Dendritic cell treated with granulocyte-macrophage colony-stimulating factor and Interleukin-4, amounts not matched to agents 40 ng/mL and 50 ng/mL, for 4 days (primary cell): ENCODE data around the gene TCAF1.
"Not testable (repeated sequence)": the region's sequence is repeated elsewhere in the genome, so short reads cannot be mapped to it uniquely, and the experiment has no call there.

Experiments used
- H3K27ac Mint-ChIP-seq: one replicate; pipeline ENCODE4 v1.8.0; 2022; ENCODE audit warnings: mild to moderate bottlenecking, mixed read lengths
- H3K27me3 Mint-ChIP-seq: one replicate; pipeline ENCODE4 v1.8.0; 2022; ENCODE audit warnings: mild to moderate bottlenecking, mixed read lengths
- H3K36me3 Mint-ChIP-seq: one replicate; pipeline ENCODE4 v1.8.0; 2022; ENCODE audit warnings: low read depth, mixed read lengths
- H3K4me1 Mint-ChIP-seq: one replicate; pipeline ENCODE4 v1.8.0; 2022; ENCODE audit warnings: low read depth, mixed read lengths
- H3K4me3 Mint-ChIP-seq: one replicate; pipeline ENCODE4 v1.8.0; 2022; ENCODE audit warnings: mild to moderate bottlenecking, moderate library complexity, mixed read lengths
- H3K9me3 Mint-ChIP-seq: one replicate; pipeline ENCODE4 v1.8.0; 2022; ENCODE audit warnings: mixed read lengths
- intact Hi-C: fragments of 100-400 bp; cut with micrococcal nuclease; formaldehyde crosslinking; loops from one replicate; pipeline ENCODE4 v1.15.0; 2022

TCAF1 gene

DNA sequence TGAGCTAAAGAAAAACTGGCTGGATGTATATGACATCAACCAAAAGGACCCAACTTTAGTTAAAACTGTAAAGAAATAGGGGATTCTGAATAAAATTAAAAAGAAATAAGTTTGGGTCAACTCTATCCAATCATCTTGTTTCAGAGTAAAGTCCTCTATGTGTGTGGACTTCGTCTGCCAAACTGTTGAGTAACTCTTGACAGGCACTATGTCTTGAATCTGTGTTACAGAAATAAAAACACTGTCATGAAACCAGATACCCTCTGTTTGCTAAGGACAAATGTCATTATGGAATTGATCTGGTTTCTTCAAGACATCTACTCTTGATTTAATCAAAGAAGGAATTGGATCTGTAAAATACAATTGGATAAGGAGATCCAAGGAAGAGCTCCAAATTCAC, 46.5 kb downstream of the TCAF1 start:
- H3K4me1 Mint-ChIP-seq, H3K4me3 Mint-ChIP-seq, H3K27me3 Mint-ChIP-seq, H3K9me3 Mint-ChIP-seq, intact Hi-C loops, H3K27ac Mint-ChIP-seq, H3K36me3 Mint-ChIP-seq: not testable (repeated sequence)

DNA sequence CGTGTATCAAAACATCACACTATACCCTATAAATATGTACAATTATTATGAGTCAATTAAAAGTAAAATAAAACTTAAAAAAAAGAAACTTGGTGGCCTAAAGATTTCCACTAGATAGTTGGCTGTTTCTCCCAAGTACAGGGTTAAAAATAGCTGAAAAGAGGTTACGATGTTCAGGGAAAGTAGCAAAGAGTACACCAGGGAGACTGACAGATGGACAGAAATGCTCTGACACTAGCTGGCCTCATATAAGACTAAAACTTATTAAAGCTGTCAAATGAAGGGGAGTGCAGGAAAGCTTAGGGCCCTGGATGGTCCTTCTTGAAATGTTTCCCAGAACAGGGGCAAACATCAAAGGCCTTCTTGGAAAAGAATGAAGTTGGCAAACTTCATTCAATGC, 51.3 kb downstream of the TCAF1 start:
- H3K4me3 Mint-ChIP-seq: no peak overlapping the region

DNA sequence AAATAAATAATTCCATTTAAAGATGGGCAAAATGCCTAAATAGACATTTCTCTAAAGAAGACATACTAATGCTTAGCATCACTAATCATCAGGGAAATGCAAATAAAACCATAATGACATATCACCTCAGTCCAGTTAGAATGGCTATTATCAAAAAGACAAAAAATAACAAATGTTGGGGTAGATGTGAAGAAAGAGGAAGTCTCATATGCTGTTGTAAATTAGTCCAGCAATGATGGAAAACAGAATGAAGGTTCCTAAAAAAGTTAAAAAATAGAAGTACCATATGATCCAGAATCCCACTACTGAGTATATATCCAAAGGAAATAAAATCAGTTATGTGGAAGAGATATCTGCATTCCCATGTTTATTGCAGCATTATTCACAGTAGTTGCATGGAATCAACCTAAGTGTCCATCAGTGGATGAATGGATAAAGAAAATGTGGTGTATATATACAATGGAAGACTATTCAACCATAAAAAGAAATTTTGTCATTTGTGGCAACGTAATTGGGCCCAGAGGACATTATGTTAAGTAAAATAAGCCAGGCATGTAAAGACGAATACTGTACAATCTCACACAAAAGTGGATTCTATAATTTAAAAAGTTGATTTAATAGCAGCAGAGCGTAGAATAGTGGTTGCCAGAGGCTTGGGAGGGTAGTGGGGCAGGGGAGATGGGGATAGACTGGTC, 52.0 kb downstream of the TCAF1 start:
- H3K4me3 Mint-ChIP-seq: no peak overlapping the region
- H3K27ac Mint-ChIP-seq: no peak overlapping the region
- intact Hi-C loops: no loop called here
- no peaks in the 10 kb centered on the region for H3K36me3 Mint-ChIP-seq
- H3K27me3 Mint-ChIP-seq: no peaks in the 10 kb centered on the region
- no peaks in the 10 kb centered on the region for H3K9me3 Mint-ChIP-seq
- H3K4me1 Mint-ChIP-seq: no peaks in the 10 kb centered on the region

More for the DNA sequence above, 51.3 kb downstream of the TCAF1 start:
- Mint-ChIP-seq H3K9me3 (no peaks in the 10 kb centered on the region), H3K36me3 (no peaks in the 10 kb centered on the region), H3K27ac (no peak overlapping the region), H3K27me3 (no peaks in the 10 kb centered on the region), H3K4me1 (no peaks in the 10 kb centered on the region)
- intact Hi-C loops: no loop called here

DNA sequence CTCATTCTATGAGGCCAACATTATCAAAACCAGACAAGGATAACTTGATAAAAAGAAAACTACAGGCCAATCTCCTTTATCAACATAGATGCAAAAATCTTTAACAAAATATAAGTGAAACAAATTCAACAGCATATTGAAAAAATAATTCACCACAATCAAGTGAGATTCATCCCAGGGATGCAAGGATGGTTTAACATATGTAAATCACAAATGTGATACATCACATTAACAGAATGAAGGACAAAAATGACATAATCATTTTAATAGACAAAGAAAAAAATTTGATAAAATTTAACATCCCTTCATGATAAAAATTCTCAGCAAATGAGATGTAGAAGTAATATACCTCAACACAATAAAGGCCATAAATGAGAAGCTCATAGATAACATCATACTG, 53.8 kb downstream of the TCAF1 start:
- H3K4me3 Mint-ChIP-seq: no peak overlapping the region
- no peaks in the 10 kb centered on the region for H3K9me3 Mint-ChIP-seq
- intact Hi-C loops: no loop called here
- H3K4me1 Mint-ChIP-seq: no peaks in the 10 kb centered on the region
- H3K36me3 Mint-ChIP-seq: no peaks in the 10 kb centered on the region
- no peaks in the 10 kb centered on the region for H3K27me3 Mint-ChIP-seq
- H3K27ac Mint-ChIP-seq: no peak overlapping the region

DNA sequence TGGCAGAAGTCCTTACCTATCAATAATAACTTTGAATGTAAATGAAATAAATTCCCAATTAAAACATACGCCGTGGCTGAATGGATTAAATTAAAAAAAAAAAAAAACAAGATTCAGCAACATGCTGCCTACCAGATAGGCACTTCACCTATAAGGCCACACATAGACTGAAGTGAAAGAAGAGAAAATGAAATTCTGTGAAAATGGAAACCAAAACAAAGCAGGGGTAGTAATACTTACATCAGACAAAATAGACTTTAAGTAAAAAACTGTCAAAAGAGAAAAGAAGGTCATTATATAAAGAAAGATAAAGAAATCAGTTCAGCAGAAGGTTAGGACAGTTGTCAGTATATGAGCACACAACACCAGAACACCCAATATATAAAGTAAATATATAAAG, 55.3 kb downstream of the TCAF1 start:
- no peak overlapping the region for H3K27ac Mint-ChIP-seq
- no peaks in the 10 kb centered on the region for H3K36me3 Mint-ChIP-seq
- intact Hi-C loops: no loop called here
- no peaks in the 10 kb centered on the region for H3K9me3 Mint-ChIP-seq
- no peaks in the 10 kb centered on the region for H3K4me1 Mint-ChIP-seq
- no peaks in the 10 kb centered on the region for H3K27me3 Mint-ChIP-seq
- no peak overlapping the region for H3K4me3 Mint-ChIP-seq

DNA sequence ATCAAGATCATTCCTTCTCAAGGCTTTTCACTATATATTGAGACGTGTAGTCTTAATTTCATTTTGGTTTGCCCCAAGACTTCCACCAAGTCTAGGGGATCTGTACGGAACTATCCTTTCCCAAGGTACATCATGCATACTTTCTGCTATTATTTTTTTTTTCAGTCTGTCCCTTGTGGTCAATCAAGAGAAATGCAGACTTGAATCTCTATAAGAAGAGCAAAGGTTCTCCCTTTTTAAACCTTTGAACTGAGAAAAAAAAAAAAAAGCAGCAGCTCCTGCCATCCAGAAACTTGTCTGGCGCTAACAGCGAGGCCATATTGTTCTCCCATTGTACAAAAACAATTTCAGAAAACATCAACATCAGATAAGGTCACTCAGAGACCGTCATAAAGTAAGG, 60.3 kb downstream of the TCAF1 start:
- H3K4me3 Mint-ChIP-seq, H3K9me3 Mint-ChIP-seq, H3K36me3 Mint-ChIP-seq, H3K4me1 Mint-ChIP-seq, intact Hi-C loops, H3K27ac Mint-ChIP-seq, H3K27me3 Mint-ChIP-seq: not testable (repeated sequence)

DNA sequence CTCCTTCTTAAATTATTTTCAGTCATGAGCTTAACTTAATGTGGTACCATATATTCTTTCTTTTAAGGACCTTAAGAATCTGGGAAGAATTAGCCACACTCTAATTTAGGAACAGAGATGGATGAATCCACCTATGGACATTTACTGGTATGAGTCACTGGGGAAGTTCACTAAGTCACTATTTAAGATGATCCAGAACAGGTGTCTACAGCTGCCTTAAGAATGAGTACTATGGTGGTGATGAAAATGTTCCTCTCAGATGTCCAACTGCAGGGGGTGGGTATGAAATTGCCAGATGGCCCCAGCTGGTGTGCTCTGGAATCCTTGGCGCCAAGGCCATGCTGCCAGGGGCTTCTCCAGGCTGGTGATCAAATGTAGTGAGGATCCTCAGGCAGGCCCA, 61.9 kb downstream of the TCAF1 start:
- H3K4me1 Mint-ChIP-seq, H3K4me3 Mint-ChIP-seq, H3K27ac Mint-ChIP-seq, H3K36me3 Mint-ChIP-seq, H3K27me3 Mint-ChIP-seq, H3K9me3 Mint-ChIP-seq, intact Hi-C loops: not testable (repeated sequence)

DNA sequence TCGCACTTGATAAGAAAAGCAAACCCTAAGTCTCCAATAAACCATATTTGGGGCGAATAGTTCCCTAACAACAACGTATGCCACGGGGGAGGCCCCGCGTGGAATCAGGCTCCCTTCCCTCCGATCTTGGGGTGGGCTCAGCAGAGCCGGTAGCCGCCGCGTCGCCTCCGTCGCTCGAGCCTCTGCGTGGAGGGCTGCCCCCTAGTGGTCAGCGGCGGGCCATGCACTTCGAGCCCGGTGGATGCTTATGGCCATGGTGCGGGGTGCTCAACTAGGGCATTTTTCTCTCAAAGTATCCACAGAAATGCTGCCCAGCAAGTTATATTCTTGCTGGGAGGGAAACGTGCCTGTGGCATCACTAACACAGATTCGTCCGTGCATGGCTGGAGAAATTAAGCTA, 64.8 kb downstream of the TCAF1 start:
- H3K4me3 Mint-ChIP-seq, H3K36me3 Mint-ChIP-seq, H3K27ac Mint-ChIP-seq: not testable (repeated sequence)

DNA sequence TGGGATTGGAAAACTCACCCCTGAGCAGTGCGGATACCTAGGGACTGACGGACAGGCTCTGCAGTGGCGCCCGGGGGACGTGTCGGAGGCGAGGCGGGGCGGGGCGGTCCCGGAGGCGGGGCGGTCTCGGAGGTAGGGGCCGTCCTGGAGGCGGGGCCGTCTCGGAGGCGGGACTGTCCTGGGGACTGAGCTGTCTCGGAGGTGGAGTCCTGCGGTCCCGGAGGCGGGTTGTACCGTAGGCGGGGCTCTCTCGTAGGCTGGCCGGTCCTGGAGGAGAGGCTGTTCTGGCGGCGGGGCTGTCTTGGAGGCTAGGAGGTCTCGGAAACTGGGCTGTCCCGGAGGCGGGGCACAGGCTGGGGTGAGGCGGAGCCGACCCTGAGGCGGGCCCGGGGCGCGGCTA, 65.4 kb downstream of the TCAF1 start:
- H3K4me3 Mint-ChIP-seq: peak overlapping the region; percentile 68
- H3K27ac Mint-ChIP-seq, H3K27me3 Mint-ChIP-seq, intact Hi-C loops, H3K36me3 Mint-ChIP-seq, H3K4me1 Mint-ChIP-seq, H3K9me3 Mint-ChIP-seq: not testable (repeated sequence)

More for the DNA sequence above, 64.8 kb downstream of the TCAF1 start:
- H3K27me3 Mint-ChIP-seq, H3K9me3 Mint-ChIP-seq, H3K4me1 Mint-ChIP-seq, intact Hi-C loops: not testable (repeated sequence)

DNA sequence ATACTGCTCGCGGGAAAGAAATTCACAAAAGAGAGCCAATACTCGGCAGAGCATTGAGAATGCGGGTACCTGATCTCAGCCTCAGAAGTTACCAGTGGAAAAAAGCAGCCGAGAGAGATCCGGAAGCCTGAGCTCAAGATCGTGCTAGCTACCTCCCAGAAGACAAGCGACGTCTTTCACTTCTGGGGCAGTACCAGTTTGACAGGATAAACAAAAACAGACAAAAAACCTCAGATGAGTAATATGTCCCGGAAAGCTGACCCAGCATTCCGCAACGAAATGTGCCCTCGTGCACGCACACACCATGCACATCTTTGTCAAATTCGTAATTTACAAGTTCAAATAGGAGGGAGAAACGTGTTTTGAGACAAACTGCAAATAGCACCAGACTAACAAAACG, 65.9 kb downstream of the TCAF1 start:
- H3K9me3 Mint-ChIP-seq, H3K36me3 Mint-ChIP-seq, H3K4me1 Mint-ChIP-seq, intact Hi-C loops, H3K27ac Mint-ChIP-seq, H3K27me3 Mint-ChIP-seq: not testable (repeated sequence)
- H3K4me3 Mint-ChIP-seq: peak overlapping the region; percentile 68

DNA sequence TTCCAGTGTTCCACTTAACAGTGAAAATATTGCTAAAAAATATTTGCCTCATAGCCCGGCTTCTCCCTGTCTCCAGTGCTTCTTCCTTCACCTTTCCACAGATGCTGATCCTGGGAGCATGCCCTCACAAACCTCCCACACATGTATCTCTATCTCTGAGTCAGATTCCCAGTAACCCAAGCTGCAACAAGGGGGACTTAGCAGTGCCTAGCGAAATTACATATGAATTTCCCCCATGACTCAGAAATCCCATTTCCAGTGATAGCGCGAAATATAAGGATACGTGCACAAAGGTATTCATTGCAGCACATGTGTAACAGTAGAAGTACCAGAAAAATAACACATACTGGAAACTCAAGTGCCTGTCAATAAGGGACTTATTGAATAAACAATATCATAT, 75.4 kb downstream of the TCAF1 start:
- H3K4me1 Mint-ChIP-seq, H3K27me3 Mint-ChIP-seq, H3K27ac Mint-ChIP-seq, H3K4me3 Mint-ChIP-seq, H3K36me3 Mint-ChIP-seq, intact Hi-C loops, H3K9me3 Mint-ChIP-seq: not testable (repeated sequence)

DNA sequence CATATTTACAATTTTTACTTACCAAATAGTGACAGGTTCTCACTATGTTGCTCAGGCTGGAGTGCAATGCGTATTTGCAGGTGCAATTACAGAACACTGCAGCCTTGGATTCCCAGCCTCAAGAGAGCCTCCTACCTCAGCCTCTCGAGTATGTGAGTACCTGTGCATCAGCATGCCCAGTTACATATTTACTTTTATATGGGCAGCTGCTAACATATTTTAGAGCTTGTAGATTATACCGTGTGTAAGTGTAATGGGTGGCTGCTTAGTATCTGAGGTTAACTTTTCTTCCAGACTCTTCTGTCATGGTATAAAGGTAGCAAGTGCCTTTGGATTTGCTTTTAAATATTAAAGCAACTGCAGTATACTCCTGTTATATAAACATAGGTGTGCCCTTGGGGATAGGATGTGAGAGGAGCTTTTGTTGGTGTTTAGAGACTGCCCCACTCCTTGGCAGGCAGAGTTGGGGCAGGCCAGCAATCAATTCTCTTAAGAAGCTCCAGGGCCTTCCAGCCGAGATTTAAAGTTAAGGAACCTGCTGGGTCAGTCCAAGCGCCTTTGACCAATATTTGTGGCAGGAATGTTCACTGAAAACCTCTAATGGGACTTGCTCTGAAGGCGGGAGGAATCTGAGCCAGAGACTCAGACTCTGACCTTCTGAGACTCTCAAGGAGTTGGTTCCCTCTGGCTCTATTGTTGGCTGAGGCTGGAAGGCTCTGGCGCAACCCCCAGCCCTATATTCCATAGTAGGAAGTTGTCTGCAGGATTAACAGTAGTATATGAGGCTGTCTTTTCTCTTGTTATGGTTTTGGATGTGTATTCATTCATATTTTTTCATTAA, 77.5 kb downstream of the TCAF1 start:
- H3K27ac Mint-ChIP-seq, H3K4me1 Mint-ChIP-seq, H3K9me3 Mint-ChIP-seq, intact Hi-C loops, H3K4me3 Mint-ChIP-seq, H3K36me3 Mint-ChIP-seq, H3K27me3 Mint-ChIP-seq: not testable (repeated sequence)

DNA sequence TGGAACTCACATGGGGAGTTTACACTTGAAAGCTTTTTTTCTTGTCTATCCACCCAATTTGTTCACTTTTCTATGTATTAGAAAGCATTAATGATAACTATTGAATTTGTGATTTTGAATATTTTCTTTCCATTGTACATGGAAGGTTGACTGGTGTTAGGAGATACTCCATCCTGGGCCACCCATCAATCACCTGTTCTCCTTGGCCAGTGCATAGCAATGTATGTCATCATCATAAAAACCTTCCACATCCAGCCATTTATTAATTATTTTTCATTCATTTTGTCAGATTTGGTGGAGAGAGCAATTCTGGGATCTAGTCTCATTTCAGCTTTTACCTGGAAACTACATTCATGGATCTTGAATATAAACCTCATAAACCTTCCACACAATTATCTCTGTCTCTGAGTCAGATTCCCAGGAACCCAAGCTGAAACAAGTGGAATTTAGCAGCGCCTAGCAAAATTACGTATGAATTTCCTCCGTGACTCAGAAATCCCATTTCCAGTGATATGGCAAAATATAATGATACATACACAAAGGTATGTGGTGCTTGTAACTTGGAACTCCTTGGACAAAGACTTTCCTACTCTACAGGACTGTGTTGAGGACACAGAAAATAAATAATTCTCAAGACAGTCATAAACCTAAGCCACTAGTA, 78.2 kb downstream of the TCAF1 start:
- H3K36me3 Mint-ChIP-seq, H3K27ac Mint-ChIP-seq, H3K27me3 Mint-ChIP-seq, H3K4me1 Mint-ChIP-seq, H3K9me3 Mint-ChIP-seq, intact Hi-C loops, H3K4me3 Mint-ChIP-seq: not testable (repeated sequence)

DNA sequence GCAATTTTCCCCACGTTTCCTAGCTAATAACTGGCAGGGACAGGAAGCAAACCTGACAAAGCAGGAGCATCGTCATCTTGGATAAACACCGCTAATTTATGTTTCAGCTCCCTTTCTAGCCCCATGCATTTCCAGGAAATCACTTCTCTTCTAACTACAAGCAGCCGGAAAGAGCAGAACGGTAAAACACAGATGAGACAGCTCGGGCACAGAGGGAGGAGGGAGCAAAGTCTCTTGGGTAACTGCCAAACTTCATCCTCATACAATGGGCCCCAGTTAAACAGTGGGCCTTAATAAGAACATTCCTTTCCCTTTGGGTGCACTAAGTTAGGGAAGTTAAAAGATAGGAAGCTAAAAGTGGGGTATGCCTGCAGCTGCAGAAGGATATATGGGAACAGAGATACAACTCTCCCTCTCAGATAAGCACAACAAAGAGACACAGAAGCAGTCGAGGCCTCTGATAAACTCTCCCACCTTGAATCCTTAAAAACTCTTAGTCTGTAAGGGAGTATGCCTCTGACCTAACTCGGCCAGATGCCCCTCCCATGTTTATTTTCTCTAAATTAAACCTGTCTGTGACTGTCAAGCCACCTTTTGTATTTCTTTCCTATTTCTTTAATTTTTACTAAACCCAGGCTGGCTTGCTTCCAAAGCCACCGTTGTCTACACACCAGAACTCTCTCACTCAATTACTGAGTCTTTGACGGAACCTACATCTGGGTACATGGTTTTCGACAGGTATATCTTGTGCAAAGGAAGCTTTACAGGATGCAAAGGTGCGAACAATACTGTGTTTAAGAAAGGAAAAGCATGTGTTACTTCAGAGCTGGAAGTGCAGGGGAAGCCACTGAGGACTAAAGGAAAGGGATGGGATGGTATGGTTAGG, 80.3 kb downstream of the TCAF1 start:
- H3K36me3 Mint-ChIP-seq, H3K9me3 Mint-ChIP-seq, H3K4me1 Mint-ChIP-seq, H3K27me3 Mint-ChIP-seq, intact Hi-C loops, H3K27ac Mint-ChIP-seq, H3K4me3 Mint-ChIP-seq: not testable (repeated sequence)
